Measurements from ENCODE around the gene SYS1.

The SYS1 gene

GRCh38 chr20:45387274-45387673 lies 24.3 kb downstream of the SYS1 start:
- no peak for DNase-seq (ENCODE audit: low spot score)

GRCh38 chr20:45390931-45391330 lies 28.0 kb downstream of the SYS1 start:
- DNase-seq (ENCODE audit: low spot score): no peak

GRCh38 chr20:45391559-45391958 lies 28.6 kb downstream of the SYS1 start:
- no peak for DNase-seq (ENCODE audit: low spot score)

- DNase-seq (ENCODE audit: low spot score): no peak
Observed at GRCh38 chr20:45392733-45393132, 29.8 kb downstream of the SYS1 start.

- no peak for DNase-seq (ENCODE audit: low spot score)
Observed at GRCh38 chr20:45394221-45395113, 31.5 kb downstream of the SYS1 start.

GRCh38 chr20:45395114-45395415 lies 32.1 kb downstream of the SYS1 start:
- no peak for DNase-seq (ENCODE audit: low spot score)

GRCh38 chr20:45399018-45399417 lies 36.1 kb downstream of the SYS1 start:
- no peak for DNase-seq (ENCODE audit: low spot score)

GRCh38 chr20:45400346-45401031 lies 37.5 kb downstream of the SYS1 start:
- no peak for DNase-seq (ENCODE audit: low spot score)

GRCh38 chr20:45402946-45403345 lies 40.0 kb downstream of the SYS1 start:
- DNase-seq (ENCODE audit: low spot score): no peak

- DNase-seq (ENCODE audit: low spot score): no peak
Observed at GRCh38 chr20:45404438-45404837, 41.5 kb downstream of the SYS1 start.

- DNase-seq (ENCODE audit: low spot score): peak; percentile 31
Observed at GRCh38 chr20:45405571-45406259, 42.8 kb downstream of the SYS1 start.

GRCh38 chr20:45406260-45407066 lies 43.5 kb downstream of the SYS1 start:
- DNase-seq (ENCODE audit: low spot score): peak; percentile 40

- DNase-seq (ENCODE audit: low spot score): peak; percentile 73
Observed at GRCh38 chr20:45407067-45407745, 44.2 kb downstream of the SYS1 start.

GRCh38 chr20:45407783-45408645 lies 45.1 kb downstream of the SYS1 start, which contains the start of gene DBNDD2:
Gene DBNDD2 (plus strand): TSS chr20:45408289. CDS start chr20:45408468, 179 bp downstream.
- DNase-seq (ENCODE audit: low spot score): peak; percentile 59

GRCh38 chr20:45408646-45409213 lies 45.8 kb downstream of the SYS1 start:
- DNase-seq (ENCODE audit: low spot score): no peak

GRCh38 chr20:45409521-45410272 lies 46.7 kb downstream of the SYS1 start:
- no peak for DNase-seq (ENCODE audit: low spot score)

- no peak for DNase-seq (ENCODE audit: low spot score)
Observed at GRCh38 chr20:45410887-45411286, 47.9 kb downstream of the SYS1 start.

GRCh38 chr20:45412653-45413052 lies 49.7 kb downstream of the SYS1 start:
- no peak for DNase-seq (ENCODE audit: low spot score)

- no peak for DNase-seq (ENCODE audit: low spot score)
Observed at GRCh38 chr20:45413479-45413878, 50.5 kb downstream of the SYS1 start.
